Head of caudate nucleus (tissue), 42 donors: Measurements from ENCODE around the gene LRP8.

Source experiments
- DNase-seq, 42 donors: peaks; one replicate each; pipeline versions ENCODE4 v3.0.0 to v3.0.0-alpha.2; 2020 to 2021; ENCODE audit warnings: mixed read lengths in 7 of 42
- intact Hi-C: fragments of 100-400 bp; cut with DNase I; formaldehyde crosslinking; loops from one replicate; pipeline ENCODE4 v1.15.0; 2022

The LRP8 gene

GRCh38 chr1:53362851-53363642, 35.2 kb upstream of the LRP8 start:
- DNase-seq = peak in 8 of 42 donors; percentile 5 to 39 (median 9)
- intact Hi-C loops = no loop called here

DNA sequence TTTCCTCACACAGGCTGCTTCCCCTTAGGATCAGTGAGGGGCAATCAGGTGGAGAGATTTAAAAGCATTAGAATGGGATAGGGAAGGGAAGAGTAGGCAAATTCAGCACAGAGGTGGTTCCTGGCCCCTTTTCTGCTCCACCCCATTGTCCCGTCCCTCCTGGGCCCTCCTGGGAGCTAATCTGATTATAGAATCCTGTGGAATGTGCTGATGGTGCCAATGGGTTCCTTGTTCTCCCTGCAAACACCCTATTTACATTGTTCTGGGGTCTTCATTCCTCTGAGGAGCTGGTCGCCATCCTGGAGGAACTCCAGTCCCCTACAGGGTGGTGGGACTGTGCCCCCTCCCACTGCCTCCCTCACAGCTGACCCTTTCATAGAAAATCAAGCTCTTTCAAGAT, 34.4 kb upstream of the LRP8 start:
- peak in 2 of 42 donors; percentile 3 to 5 for DNase-seq
- intact Hi-C loops = no loop called here

- intact Hi-C loops = no loop called here
- DNase-seq = peak in 8 of 42 donors; percentile 1 to 24 (median 14)
Observed at GRCh38 chr1:53361541-53361961, 33.7 kb upstream of the LRP8 start.

DNA sequence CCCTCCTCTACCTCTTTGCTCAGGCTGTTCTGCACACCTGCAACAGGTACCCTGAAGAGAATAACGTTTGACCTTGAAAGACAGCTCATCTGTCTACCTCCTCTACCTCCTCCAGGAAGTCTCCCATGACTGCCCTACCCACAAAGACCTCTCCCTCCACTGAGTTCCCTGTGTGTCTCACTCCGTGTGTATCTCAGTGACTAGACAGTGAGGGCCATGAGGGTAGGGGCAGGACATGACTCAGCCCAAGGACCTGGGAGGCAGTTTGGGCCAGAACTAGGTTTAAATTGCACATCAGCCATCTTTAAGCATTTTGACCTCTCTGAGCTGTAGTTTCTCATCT, 32.0 kb upstream of the LRP8 start:
- intact Hi-C loops = no loop called here
- no peak for DNase-seq

GRCh38 chr1:53359225-53359933, 31.5 kb upstream of the LRP8 start:
- intact Hi-C loops = no loop called here
- peak in 5 of 42 donors; percentile 1 to 18 (median 14) for DNase-seq

DNA sequence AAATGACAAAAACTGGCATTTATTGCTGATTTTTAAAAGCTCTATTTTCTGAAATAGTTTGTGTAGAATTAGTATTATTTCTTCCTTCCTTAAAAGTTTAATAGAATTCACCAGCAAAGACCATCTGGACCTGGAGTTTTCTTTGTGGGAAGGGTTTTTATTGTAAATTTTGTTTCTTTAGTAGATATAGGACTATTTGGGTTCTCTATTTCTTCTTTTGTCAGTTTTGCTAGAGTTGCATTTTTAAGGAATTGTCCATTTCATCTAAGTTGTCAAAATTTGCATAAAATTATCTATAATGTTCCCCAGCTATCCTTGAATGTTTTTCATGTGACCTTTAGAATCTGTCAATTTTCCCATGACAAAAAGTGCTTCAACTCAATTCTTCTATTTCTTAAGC, 28.8 kb upstream of the LRP8 start:
- no peak for DNase-seq
- intact Hi-C loops = no loop called here

DNA sequence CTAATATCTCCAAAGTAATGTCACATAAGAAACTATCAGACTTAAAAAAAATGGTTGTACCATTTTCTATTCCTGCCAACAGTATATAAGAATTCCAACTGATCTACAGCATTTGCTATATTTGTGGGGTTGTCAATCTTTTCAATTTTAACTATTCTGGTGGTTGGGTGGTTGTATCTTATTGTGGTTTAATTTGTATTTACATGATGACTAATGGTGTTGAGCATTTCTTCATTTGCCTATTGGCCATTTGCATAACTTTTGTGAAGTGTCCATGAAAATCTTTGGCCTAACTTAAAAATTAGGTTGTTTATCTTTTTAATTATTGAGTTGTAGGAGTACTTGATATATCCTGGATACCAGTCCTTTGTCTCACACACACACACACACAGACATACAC, 26.2 kb upstream of the LRP8 start:
- intact Hi-C loops = no loop called here
- DNase-seq = no peak

GRCh38 chr1:53352561-53352960, 24.7 kb upstream of the LRP8 start:
- intact Hi-C loops = no loop called here
- peak in 1 of 42 donors; percentile 2 for DNase-seq

- intact Hi-C loops = no loop called here
- peak in 8 of 42 donors; percentile 2 to 32 (median 10) for DNase-seq
Observed at GRCh38 chr1:53350853-53351767, 23.2 kb upstream of the LRP8 start.

GRCh38 chr1:53349968-53350852, 22.3 kb upstream of the LRP8 start:
- intact Hi-C loops = no loop called here
- peak in 5 of 42 donors; percentile 4 to 16 (median 5) for DNase-seq

DNA sequence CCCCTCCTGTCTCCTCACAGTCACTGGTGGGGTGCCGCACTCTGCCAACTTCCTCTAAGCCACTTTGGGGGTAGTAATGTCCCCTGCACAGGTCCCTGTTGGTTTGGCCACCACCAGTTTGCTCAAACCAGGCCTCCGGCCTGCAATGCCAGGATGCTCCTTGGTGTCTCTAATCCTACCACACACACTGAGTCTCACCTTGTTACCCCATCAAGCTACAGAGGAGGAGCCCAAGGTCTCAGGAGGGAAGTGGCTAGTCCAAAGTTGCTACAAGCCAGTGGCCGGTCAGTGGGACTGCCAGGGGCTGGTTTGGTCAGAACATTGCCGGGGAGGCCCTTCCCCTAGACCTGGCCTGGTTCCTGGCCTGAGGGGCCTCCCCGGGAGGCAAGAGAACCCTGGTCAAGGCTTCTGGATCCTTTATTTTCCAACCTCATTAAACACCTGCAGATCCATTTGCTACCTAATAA, 21.5 kb upstream of the LRP8 start:
- DNase-seq = peak in 5 of 42 donors; percentile 1 to 32 (median 18)
- intact Hi-C loops = no loop called here

GRCh38 chr1:53348486-53349368, 20.9 kb upstream of the LRP8 start:
- DNase-seq = peak in 7 of 42 donors; percentile 2 to 24 (median 14)
- intact Hi-C loops = no loop called here

- intact Hi-C loops = no loop called here
Observed at GRCh38 chr1:53346814-53347176, 18.9 kb upstream of the LRP8 start.

GRCh38 chr1:53345996-53346813, 18.3 kb upstream of the LRP8 start:
- intact Hi-C loops = no loop called here
- DNase-seq = peak in 7 of 42 donors; percentile 1 to 24 (median 5)

More at GRCh38 chr1:53346814-53347176, 18.9 kb upstream of the LRP8 start:
- DNase-seq = peak in 6 of 42 donors; percentile 1 to 16 (median 4)

- DNase-seq = peak in 7 of 42 donors; percentile 1 to 34 (median 14)
- intact Hi-C loops = no loop called here
Observed at GRCh38 chr1:53344921-53345838, 17.3 kb upstream of the LRP8 start.
